NCI-H524 (cell line): ENCODE data around the gene PCNX3.
A peak's percentile ranks its signal among the peaks of the same experiment; 100 is the strongest.

Source experiments
- DNase-seq, 2 experiments: peaks; one replicate each; lab custom pipeline; 2025; lab: John Stamatoyannopoulos, UW

Gene PCNX3

DNA sequence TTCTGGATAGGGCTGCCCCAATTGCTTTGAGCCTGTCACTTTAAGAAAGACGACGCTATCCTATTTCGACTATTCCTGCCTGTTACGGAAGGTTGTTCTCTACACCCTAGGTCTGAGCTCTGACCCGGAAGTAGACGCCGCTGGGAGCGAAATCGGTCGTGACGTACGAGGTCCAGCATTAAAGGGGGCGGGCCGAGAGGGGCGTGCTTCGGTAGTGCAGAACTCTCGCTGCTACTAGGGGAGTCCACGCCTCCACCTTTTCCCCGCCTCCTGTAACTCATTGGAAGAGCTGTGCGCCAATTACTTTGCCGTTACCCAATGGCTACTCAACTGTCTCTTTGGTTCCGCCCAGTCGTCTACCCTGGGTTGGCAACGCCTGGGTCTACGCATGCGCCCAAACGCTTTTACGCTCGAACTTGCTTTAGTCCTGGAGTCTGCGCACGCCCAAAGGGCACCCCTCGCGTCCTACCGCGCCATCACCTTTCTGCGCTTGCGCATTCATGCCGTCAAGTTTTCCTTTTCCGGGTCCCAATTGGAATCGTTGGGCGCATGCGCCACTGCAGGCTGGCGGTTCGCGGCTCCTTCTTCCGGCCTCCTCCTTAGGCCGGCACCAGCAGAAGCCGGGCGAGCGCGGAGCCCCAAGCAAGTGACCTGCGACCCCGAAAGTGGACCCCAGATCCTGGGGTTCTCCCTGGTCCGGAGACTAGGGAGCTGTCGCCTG lies at the start of gene PCNX3:
TSS of gene PCNX3 (plus strand) at position 548 of the 721 bp plus-strand sequence. CDS start 536 bp downstream, outside the sequence.
- DNase-seq: peak; percentile 99 to 100

GRCh38 chr11:65569164-65569972 lies 46.2 kb upstream of the PCNX3 start:
- no peak for DNase-seq

DNA sequence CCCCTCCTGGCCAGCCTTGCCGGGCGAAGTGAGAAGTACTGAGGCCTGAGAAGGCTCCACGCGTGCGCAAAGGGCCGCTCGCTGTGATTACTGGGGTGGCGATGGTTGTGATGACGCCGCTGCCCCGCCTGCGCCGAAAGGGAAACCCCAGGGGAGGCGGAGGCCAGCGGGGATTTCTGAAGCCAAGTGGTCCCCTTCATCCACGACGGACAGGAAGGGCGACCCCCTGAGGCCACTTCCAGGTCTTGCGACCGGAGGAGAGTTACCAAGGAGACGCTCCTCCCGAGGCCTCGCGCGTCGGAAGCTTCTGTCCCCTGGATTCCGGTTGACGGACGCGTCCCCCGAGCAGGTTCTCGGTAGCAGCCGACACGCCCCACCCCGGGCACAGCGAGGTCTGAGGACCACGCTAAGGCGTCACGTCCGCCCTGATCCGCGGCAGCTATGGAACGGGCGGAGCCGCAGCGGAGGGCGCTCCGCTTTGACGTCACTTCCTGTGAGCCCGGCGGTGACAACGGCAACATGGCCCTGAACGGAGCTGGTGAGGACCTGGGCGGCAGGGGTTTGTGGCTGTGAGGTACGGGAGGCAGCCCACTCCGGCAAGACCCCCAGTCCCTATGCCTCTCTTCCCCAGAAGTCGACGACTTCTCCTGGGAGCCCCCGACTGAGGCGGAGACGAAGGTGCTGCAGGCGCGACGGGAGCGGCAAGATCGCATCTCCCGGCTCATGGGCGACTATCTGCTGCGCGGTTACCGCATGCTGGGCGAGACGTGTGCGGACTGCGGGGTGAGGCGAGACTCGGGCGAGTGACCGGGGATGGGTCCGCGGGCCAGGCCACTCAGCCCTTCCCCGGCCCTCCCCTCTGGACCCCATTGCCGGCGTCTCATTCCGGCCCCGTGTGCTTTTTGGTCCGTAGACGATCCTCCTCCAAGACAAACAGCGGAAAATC lies 45.3 kb upstream of the PCNX3 start, which contains the start of gene ZNRD2:
TSS of gene ZNRD2 (plus strand) at position 505 of the 946 bp plus-strand sequence. CDS start at position 520, 15 bp downstream.
- DNase-seq: peak; percentile 98

DNA sequence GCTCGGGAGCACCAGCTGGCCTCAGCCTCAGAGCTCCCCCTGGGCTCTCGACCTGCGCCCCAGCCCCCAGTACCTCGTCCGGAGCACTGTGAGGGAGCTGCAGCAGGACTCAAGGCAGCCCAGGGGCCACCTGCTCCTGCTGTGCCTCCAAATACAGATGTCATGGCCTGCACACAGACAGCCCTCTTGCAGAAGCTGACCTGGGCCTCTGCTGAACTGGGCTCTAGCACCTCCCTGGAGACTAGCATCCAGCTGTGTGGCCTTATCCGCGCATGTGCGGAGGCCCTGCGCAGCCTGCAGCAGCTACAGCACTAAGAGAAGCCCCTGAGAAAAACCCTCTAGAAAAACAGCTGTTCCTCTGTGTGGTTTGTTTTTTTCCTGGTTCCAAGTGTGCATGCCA lies 44.2 kb upstream of the PCNX3 start:
- DNase-seq: no peak

DNA sequence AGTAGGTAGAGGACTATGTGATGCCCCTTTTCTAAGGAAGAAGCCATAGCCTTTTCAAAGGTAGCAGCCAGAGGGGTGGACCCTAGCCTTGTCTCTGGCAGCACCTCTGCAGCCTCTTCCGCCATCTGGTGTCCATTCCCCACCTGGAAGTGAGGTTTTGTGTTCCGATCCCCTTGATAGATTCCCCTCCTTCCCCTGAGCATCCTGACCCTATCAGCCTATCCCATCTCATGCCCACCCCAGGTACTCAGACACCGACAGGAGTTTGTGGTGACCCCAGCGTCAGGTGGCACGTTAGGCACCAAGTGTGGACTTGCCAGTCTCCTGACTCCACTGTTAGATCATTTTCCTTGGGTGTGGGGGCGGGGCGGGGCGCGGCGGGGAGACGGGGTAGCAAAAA lies 43.6 kb upstream of the PCNX3 start:
- DNase-seq: peak in 1 of 2 experiments; percentile 14

DNA sequence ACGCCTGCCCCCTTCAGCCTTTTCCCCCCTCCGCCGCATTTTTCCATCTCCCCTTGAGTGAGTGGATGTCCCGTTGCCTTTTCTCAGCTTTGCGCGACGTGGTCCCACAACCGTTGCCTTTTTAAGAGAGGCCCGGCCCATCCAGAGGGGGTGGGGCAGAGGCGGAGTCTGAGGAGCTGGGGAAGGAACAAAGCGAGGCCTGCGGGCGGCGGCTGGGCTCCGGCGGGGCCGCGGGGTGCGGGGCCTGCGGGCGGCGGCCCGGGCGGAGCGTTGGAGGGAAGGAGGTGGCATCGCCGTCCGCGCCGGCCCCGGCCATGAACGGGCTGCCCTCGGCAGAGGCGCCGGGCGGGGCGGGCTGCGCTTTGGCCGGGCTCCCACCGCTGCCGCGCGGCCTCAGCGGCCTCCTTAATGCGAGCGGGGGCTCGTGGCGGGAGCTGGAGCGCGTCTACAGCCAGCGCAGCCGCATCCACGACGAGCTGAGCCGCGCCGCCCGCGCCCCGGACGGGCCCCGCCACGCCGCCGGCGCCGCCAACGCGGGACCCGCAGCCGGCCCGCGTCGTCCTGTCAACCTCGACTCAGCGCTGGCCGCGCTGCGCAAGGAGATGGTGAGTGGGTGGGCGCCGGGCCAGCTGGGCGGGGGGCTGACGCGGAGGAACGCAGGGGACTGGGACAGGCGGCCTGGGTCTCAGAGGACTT lies 43.1 kb upstream of the PCNX3 start, which contains the start of gene FAM89B:
TSS of gene FAM89B (plus strand) at position 183 of the 696 bp plus-strand sequence. CDS start at position 315, 132 bp downstream.
- no peak for DNase-seq

- no peak for DNase-seq
Observed at GRCh38 chr11:65573391-65574079, 42.0 kb upstream of the PCNX3 start.

GRCh38 chr11:65574109-65574810 lies 41.3 kb upstream of the PCNX3 start:
- DNase-seq: peak; percentile 10 to 33

DNA sequence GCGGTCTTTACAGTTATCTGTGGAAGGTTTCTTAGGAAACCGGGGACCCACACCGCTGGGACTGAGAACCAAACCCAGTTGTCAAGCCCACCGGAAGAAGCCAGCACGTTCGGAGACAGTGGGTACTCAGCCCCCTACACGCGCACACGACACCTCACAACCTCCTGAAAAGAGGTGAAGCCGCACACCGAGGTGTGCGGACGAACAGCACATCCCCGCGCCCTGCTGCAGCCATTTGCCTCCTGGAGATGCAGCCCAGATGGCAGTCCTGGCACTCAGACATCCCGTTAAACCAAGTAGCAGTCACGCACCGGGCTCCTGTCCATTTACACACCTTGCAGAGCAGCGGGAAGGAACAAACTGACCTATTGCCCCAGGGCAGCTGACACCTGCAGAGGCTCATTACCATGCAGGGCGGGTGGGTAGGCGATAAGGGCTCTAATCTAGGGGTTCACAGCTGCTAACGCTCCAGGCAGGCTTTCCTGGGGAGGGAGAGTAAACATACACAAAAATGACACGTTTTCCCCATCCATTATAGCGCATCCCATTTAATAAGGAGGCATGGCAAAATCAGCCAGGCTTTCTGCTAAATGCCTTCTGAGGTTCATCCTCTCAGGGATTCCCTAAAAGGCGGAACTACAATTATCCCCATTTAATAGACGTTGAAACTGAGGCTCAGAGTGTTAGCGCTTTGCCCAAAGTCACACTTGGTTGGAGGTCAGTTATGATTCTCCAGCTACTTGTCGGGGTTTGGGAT lies 40.6 kb upstream of the PCNX3 start:
- no peak for DNase-seq

GRCh38 chr11:65575568-65576231 lies 39.9 kb upstream of the PCNX3 start, which contains the start of gene EHBP1L1:
TSS of gene EHBP1L1 (plus strand) at chr11:65576053. CDS start at chr11:65576303, 250 bp downstream.
- no peak for DNase-seq

- no peak for DNase-seq
Observed at GRCh38 chr11:65576232-65576866, 39.2 kb upstream of the PCNX3 start.

DNA sequence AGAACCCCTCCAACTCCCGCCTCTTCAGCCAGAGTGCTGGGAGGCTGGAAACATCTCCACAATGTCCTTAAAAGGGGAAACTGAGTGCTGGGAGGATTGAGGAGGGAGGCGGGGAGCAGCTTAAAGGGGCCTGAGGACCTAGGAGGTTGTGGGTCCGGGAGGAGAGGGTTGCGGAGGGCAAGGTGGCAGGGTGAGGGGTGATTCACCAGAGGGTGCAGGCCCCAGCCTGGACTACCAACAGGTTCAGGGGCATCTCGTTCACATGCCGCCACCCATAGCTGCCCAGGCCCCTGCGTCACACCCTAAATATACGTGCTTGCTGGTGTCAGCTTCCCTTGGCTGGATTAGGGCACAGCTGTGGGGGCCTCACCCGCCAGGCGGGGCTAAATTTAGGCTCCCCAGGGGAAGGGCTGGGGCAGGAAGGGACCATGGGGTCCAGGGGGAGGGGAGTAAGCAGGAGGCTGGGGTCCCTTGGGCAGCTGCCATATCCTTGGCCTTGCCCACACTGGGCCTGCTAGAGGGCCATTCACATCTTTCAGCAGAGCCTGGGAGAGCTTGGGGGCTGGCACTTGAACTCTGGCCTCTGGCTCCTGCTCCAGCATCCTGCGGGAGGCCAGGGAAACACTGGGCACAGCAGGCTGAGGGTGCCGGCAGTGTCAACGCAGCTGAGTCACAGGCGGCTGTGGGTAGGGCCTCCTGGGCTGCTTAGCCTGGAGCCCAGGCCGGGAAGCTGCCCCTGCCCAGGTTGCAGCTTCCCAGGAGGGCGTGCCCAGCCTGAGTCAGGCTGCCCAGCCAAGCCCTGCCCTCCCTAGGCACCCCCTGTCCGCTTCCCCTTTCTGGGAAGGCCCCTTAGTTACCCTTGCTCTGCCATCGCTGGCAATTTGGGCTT lies 38.5 kb upstream of the PCNX3 start:
- DNase-seq: no peak

DNA sequence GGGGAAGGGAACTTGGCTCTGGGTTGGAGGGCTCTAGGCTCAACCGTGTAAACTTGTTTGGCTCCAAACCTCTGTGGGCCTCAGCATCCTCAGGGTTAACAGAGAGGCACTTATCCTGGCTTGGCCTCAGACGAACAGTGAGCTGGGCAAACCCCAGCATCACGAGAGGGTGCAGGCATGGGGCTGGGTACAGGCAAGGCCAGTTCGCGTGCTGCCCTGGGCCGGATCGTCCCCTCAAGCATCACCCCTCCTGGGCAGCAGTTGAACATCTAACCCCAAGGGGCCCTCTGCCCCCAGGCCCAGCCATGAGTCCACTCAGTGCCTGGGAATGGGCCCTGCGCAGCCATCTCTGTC lies 37.8 kb upstream of the PCNX3 start:
- DNase-seq: no peak

DNA sequence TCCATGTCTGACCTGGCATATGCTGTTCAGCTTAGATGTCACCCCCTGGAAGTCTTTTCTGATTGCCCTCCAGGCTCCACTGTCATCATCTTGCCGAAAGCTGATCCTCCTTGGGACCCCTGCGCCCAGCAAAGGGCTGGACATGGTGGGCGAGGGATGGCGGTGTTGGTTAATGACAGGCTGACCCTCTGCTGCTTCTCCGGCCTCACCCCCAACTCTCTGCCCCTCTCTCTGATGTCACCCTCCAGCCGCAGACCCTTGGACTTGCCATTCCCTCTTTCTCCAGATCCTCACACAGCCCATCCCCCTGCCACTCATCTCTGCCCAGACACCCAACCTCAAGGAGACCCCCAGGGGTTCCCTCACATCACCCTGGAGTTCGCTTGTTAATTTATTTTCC lies 37.4 kb upstream of the PCNX3 start:
- no peak for DNase-seq

DNA sequence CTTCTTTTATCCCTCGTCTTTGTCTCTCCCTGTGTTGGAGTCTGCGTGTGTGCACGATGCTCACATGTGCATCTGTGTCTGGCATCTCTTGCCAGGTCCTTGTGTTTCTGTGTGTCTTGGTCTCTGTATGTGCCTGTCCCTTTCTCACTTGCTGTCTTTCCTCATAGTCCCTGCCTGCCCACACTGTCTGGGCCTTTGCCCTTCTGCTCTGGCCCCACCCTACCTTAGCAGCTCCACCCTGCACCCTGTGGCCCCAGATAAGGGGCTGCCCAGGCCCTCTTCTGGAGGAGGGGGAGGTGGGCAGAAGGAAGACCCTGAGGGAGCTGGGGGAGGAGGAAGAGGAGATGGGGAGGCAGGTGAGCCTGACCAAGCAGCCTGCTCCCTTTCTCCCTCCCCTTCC lies 36.9 kb upstream of the PCNX3 start:
- DNase-seq: no peak

GRCh38 chr11:65579291-65579690 lies 36.3 kb upstream of the PCNX3 start:
- DNase-seq: no peak

- DNase-seq: no peak
Observed at GRCh38 chr11:65580031-65580692, 35.4 kb upstream of the PCNX3 start.
